GM21423 (cell line): ENCODE measurements around the gene PIGR.
A peak's percentile ranks its signal among the peaks of the same experiment; 100 is the strongest.

Experiments
- ATAC-seq: cut with Tn5 transposase; IDR thresholded peaks from one replicate; pipeline ENCODE4 v1.9.1; 2021; ENCODE audit warnings: mild to moderate bottlenecking, moderate library complexity; ENCODE audit not compliant: unreplicated experiment

PIGR gene, protein sequence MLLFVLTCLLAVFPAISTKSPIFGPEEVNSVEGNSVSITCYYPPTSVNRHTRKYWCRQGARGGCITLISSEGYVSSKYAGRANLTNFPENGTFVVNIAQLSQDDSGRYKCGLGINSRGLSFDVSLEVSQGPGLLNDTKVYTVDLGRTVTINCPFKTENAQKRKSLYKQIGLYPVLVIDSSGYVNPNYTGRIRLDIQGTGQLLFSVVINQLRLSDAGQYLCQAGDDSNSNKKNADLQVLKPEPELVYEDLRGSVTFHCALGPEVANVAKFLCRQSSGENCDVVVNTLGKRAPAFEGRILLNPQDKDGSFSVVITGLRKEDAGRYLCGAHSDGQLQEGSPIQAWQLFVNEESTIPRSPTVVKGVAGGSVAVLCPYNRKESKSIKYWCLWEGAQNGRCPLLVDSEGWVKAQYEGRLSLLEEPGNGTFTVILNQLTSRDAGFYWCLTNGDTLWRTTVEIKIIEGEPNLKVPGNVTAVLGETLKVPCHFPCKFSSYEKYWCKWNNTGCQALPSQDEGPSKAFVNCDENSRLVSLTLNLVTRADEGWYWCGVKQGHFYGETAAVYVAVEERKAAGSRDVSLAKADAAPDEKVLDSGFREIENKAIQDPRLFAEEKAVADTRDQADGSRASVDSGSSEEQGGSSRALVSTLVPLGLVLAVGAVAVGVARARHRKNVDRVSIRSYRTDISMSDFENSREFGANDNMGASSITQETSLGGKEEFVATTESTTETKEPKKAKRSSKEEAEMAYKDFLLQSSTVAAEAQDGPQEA

DNA sequence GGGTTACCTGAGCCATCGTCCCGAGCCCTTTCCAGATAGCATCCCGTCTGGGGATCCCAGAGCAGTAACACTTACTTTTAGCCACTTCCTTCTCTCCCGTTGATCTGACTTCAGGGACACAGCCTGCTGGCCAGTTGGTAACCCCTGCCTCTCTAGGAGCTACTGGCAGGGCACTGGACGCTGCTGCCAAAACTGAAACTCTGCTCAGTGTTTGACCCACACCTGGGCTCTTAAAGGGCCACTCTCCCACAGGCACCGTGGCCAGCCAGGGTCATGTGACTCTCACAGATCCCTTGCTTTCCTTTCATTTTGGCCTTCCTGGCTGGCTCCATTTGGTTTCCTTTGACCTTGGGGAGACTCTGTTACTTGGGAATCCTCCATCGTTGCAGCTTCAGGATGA, at the start of gene PIGR:
PIGR (minus strand) TSS at position 206 of the 400 bp plus-strand sequence. CDS start 5,935 bp downstream, outside the sequence.
- ATAC-seq: no peak

DNA sequence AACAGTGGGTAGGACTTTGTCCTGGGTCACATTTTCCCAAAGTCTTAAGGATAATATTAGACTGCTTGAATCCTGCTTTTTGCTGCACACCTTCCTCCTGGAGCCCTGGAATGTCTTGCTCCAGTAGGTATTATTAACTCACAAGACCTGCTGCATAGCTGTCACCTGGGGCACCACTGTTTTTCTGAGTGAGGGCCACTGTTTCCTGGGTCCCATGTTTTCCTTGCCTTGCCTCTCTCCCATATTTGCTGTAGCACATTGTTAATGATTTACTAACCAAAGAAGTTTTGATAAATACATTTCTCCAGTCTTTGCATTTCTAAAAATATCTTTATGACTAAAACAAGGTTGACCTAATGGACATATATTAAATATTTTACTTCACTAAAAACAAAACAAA, 46.5 kb upstream of the PIGR start:
- ATAC-seq: no peak

DNA sequence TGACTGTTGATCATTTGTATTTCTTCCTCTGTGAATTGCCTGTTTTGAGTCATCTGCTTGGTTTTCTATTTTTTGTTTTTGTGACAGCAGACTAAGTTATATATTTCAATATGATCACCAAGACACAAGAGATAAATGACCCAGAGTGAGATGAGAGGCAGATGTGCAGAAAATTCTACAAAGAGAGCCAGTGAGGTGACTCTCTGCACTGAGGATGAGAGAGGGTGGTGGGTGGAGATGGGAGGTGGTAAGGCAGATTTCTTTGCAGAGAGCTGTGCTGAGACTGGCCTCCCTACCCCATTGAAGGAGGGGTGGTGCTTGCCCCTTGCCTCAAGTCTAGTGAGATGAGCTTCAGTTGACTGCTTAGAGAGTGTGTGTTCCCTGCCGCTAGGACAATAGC, 41.6 kb upstream of the PIGR start:
- no peak for ATAC-seq

DNA sequence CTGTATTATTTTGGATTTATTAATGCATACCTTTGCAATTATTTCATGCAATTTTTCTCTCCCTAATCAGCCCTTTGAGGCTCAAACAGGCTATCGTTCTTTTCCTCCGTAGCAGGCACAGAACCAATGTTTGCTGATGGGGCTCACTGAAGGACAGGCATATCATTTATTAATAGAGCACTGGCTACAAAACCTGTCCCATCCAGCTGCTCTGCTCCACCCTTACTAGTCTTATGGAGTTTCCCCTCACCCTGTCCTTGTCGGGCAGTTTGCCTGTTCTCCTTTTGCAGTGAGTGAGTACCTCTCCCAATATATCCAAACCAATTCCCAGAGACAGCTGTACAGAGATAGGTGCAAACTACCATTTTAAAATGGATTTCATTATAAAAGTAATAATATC, 40.6 kb upstream of the PIGR start:
- ATAC-seq: no peak

DNA sequence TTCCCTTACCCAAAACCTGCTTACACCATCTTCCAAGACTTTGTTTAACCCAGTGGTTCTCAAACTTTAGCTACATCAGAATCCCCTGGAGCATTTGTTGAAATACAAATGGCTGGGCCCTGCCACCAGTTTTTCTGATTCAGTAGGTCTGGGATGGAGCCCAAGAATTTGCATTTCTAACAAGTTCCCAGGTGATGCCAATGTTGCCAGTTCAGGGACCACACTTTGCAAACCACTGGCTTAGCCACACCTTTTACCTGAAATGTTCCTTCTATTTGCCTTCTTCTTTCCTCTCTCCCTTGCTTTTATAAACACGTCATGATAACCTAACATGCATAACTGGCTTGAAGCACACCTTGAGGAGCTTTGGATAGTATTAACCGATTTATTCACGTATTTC, 40.1 kb upstream of the PIGR start:
- no peak for ATAC-seq

DNA sequence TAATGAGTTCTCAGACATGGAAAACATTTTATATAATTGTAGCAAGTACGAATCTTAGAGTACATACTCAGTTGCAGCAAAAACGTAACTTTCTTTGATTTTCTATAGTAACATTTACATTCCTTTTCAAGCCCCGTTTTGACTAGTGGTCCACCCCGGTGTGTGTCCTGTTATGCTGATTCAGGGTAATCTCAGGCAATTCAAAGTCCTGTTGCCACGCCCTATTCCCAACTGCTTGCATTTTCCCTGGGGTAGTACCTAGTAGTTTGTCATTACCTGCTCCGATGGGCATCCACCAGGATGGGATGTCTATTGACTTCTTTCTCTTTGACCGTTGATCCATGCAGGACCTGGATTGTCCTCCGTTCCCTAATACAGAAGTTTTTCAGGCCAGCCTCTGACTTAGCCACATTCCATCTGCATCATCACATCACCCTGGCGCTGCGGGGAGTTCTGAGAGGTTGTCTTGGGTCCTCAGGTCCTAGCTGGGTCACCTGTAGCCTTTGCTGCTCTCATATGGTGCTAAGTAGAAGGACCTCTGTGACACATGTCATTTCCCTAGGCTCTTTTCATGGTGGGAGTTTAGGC, 39.0 kb upstream of the PIGR start:
- ATAC-seq: no peak

DNA sequence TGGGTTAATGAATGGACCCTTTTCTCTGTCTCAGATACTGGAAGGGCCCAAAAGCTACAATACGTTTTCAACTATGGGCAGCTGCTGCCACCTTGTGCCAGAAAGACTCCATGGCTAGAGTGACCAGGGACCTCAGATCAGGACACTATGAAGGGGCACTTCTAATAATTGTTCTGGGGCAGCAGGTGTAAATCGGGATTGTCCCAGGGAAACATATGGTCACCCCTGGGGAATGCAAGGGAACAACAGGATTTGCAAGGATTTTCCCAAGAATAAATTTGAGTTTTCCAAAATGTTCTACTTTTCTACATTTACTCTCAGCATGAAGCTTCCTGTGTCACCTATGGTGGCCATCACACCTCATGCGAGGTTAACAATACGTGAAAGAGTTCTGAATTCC, 36.0 kb upstream of the PIGR start:
- no peak for ATAC-seq

DNA sequence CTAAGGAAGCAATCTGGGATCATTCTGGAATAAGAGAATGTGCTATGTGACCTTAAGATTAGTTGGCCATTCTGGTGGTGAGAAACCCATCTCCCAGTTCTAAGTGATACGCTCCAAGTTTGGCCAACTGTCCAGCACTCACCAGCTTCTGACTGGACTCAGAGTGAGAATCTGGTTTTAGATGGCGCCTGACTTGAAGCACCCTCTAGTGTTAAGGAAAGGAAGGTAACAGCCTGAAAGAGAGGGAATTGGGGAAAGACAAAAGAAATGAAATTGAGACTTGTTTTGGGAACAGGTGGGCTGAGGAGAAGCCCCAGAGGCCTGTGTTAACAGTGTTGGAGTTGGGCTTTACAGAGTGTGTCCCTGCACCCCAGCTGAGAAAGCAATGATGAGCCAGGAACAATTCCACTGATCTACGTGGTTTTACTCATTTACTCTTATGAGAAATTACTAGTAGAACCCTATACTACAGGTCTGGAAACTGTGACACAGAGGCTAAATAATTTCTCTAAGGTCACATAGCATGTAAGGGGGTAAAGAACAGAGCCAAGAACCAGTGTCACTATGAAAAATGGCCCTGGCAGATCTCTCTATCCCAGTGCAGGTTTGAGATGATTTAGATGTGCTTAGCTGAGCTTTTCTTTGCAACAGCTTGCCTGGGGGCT, 33.2 kb upstream of the PIGR start:
- ATAC-seq: no peak

DNA sequence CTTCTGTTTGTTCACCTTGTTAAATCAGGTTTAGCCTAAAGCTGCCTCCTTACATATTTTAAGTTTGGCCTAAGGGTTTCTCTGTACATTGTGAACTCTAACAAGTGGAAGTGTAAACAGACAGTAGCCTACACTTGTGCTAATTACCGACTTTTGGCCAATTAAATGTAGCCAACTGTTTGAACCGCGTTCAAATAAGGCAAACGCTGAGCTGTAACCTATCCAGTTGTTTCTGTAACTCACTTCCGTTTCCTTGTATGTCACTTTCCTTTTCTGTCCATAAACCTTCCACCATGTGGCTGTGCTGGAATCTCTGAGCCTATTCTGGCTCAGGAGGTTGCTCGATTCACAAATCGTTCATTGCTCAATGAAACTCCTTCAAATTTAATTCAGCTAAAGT, 32.0 kb upstream of the PIGR start:
- ATAC-seq: no peak

DNA sequence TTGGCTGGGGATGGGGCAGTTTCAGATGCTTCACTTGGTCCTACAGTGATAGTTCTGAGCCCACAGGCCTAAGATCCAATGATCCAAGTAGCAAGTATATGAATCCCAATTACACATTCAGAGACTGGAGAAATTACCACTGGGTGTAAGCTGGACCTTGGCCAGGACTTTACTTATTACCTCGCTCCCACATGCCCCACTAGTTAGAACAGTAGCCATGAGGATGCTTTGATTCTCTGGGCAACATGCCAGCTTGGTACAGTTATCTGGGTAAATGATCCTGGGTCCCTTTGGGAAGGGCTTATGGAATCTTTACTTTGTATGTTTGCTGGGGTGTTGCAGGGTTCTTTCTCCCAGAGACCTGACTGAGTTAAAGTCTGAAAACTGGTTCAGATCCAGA, 29.0 kb upstream of the PIGR start:
- ATAC-seq: no peak

DNA sequence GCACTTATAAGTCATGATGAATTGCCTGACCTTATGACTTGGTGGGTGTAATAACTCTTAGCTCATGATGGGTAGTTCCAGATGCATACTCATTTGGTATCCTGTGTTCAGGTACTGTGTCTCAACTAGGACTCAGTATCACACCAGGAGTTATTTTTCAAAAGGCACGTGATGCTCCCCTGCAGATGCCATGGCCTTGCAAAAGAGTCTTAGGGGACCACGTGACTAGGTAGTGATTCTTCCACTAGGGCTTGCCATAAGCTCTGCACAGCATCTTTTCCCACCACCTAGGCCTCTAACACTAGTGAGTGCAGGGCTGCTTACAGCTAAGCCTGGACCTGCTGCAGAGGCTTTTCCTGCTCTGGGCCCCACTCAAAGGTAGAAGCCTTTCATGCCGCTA, 27.9 kb upstream of the PIGR start:
- no peak for ATAC-seq

DNA sequence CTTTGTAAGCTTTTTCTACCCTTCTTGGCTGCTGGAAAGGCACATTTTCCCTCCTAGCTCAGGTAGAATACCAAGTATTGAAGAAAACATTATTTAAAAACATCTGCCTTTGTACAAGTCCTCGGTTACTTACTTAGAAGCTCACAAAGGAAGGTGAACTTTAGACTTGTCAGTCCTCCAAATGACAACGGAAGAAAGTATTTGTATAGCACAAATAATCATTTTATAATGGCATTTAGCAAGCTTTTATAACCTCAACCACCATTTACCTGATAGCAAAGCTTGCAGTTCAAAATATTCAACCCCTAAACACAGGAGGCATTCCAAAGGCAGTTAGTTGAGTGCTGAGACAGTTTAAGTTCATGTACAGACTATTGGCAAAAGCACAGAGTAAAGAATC, 26.5 kb upstream of the PIGR start:
- ATAC-seq: no peak

DNA sequence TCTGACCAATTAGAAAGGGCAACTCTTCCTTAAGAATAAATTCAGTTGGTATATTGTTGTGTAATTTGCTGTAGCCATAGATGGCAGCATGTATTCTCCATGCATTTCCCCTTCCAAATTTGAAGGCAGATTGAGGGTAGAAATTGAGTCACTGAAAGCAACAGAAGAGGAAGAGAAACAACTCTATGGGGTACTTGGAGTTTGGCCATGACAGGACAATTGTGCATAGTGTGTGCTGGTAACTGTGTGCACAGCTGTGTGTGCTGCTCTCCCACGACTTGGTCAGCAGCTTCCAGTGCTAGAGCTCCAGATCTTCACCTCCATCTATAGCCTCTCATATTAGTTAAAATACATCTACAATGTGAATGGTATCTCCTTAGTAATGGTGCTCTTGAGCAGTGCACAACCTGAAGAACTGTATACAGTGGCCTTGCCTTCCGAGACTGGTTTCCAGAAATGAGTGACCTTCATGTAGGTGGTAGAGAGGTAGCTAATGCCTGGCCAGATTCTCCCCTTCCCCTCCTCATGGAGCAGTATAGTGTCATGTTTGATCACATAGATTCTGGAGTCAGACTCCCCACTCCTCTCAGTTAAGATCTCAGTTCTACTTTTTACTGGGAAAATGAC, 24.9 kb upstream of the PIGR start:
- peak; percentile 46 for ATAC-seq

DNA sequence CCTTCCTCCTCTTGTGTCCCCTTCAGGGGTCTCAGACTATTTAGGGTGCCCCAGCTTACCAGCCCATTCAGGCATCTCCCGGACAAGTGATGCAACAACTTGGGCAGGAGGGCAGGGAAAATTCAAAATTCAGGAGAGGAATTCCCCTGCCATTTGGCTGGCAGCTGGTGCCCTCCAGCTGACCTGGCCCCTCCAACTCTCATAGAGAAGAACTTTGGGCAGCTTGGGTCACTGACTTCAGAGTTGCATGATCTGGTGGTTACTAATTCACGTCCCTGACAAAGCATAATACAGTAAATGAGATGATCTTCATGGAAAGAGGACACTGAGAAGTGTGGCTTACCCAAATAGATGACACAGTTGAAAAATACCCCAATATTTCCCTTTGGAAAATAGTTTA, 24.2 kb upstream of the PIGR start, which contains the start of gene FCAMR:
FCAMR (minus strand) TSS at position 15 of the 400 bp plus-strand sequence. CDS start 335 bp downstream, outside the sequence.
- ATAC-seq: no peak

DNA sequence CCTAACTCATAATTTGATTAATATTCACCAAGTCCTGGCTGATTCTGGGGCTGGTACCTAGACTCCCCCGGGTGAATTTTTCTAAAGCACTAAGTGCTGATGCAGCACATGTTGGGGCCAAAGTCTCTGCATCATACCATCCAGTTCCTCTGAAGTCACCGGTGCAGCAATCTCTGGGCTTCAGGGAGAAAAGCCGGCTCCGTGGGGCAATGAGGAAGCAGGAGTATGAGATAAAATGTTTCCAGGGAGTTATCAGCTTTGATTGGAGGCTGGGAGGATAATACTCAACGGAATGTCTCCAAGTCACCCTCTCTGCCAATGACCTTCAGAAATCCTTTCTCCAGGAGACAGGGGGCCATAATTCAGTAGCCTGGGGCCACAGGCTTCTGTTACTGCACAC, 22.8 kb upstream of the PIGR start:
- no peak for ATAC-seq

DNA sequence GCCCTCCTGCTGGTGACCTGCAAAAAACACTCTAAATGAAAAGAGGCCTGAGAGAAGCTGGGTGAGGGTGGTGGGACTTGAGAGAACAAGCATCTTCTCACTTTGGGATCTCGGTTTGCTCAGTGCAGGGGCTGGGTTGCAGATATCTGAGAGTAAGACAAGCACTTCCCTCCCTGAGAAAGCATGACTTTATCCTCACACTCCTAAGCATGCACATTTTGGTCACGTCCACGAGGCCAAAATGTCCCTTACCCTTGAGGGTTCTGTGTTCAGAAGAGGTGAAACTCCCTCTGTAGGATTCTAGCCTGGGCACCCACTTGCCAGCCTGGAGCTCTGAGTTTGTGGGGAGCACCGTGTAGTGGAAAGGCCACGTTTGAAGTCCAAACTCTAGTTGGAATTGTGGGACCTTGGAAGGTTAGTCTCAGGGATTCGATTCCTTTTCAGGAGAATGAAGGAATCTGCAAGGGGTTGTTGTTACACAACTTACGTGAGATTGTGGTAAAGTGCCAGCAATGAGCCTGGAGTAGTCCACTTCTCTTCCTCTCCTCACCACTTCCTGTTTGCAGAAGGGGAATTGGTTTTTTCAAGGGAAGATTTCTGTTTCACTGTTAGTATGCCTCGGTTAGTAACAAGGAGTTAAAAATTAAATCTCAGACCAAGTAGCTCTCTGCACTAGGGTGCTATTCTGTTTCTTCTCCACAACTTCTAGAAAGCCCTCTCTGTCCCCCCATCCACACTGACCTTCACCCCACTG, 21.0 kb upstream of the PIGR start:
- ATAC-seq: peak; percentile 63

DNA sequence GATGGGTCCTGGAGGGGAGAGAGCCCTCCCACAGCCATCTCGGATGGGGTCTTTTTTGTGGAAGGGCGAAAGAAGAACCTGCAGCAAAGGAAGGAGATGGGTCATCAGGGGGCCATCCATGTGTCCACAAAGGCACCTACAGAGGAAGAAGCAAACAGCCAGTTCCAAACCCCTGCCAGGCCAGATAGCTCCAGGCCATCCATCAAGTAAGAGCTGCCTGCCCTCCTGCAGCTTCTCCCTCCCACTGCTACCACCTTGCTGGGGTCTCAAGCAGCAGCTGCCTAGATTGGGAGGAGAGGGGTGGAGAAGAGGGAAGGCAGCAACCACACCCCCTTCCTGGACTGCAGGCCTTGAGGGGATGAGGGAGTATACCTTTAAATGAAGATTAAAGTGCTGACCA, 19.5 kb upstream of the PIGR start:
- ATAC-seq: no peak

DNA sequence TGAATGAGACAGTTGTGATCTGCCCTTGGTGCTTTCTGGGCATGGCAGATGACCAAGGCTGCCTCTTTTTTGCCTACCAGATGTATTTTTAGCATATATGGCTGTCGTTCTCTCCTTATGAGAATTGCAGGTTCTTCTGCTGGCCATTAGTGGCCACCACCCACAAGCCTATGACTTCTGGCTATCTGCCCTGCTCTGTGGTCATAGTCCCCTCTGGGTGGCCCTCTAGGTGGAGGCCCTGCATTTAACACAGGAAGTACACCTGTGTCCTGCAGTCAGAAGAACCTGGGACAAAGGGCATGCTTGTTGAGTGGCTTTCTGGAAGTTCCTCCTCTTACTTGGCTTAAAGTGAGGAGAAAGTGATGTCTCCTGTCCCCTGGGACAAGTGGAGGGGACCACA, 17.5 kb upstream of the PIGR start:
- no peak for ATAC-seq

DNA sequence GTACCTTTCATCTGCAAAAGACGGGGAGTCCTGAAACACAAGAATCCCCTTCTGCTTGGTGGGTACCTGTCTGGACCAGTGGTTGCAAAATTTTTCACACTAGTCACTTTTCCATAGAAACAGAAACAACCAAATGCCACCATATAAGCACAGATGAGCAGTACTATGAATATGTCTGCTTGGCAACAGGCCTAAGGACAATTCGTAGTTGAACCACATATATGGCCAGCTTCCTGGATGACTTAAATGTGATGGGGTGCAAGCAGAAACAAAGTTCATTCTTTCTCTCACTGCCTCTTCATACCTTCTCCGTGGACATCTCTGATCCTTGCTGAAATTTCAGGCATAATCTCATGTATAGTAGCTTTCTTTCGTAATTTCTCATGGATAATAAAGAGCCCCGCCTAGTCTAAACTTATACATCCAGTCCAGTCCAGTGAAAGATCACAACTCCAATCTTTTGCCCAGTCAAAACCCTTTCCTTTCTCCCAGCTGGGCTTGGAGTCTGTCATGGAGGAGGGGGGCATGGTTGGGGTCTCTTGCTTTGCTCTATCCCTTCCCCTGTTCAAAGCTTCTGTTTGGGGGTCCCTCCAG, 16.9 kb upstream of the PIGR start:
- ATAC-seq: no peak

DNA sequence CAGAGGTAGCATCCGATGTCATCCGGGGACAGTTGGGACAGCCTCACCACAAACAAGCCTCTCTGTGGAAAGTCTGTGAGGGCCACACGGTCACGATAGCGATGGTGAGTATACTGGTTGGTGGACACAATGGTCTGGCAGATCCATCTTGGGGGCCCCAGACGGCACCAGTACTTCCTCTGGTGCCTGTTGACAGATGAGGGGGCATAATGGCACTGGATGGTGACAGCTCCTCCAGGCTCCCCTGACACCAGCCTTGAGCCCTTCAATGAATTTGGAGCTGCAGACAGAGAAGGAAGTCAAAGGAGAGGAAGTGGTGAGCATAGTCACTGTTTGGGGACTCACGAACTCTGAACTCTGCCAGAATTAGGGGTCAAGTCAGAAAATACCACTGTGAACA, 16.0 kb upstream of the PIGR start:
- ATAC-seq: no peak
